ENCODE results near the gene AUNIP.
A peak's percentile ranks its signal among the peaks of the same experiment; 100 is the strongest.
"Not testable (repeated sequence)": the region's sequence is repeated elsewhere in the genome, so short reads cannot be mapped to it uniquely, and the experiment has no call there.

AUNIP gene

DNA sequence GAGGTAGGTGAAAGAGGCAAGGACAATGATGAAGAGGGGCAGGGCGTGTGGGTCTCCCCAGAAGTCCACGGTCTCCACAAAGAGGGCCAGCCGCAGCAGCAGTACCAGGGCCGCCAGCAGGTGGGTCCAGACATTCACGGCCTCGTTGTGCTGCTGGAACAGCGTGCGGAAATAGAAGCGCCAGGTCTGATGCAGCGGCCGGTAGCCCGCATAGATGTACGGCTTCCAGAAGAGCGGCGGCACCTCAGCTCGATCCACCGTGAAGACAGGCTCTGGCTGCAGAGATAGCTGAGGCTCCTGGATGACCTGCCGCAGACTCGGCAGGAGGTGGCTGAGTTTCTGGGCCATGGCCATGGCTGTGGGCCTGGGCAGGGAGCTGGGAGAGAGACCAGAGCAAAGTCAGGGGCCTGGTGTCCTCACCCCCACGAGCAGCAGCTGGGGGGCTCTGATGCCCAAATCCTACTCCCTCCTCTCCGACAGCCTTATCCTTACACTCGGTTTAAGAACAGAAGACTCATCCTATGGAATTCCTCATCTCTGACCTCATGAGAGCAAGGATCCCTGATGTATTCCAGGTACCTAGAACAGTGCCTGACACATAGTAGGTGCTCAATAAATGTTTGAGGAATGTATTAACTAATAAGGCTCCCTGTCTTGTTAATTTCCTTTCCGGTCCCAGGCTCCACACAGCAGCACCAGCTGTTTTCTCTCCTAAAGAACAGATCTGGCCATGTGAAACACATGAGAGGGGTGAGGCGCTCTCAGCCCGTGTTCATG, 4.4 kb upstream of the AUNIP start:
- DNase-seq, result no peak

DNA sequence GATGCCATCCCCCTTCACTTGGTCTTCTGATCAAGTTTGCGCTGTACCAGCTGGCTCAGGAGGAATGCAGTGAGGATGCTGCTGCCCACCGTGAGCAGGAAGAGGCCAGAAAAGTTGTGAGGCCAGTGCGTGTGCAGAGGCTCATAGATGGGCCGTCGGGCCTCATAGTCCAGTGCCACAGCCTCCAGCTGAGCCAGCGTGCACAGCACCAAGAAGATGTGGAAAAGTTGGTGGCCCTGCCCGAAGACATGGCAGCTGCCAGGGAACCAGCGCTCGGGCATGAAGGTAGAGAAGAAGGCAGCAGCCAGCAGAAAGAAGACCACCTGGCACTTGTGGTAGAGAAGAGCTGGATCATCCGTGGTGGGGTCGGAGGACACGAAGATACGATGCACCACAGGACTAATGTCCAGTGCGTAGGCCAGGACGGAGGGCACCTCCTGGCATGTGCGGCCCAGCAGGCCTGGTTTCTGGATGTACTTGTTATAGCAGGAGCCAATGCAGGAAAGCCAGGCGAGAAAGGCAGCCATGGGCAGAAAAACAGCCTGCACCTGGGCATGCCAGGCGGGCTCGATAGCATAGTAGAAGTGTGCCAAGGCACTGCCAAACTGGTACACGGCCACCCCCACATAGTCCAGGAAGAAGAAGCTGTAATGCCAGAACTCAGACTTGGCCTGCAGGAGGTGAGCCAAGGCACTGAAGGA, 3.7 kb upstream of the AUNIP start:
- DNase-seq, result no peak

DNA sequence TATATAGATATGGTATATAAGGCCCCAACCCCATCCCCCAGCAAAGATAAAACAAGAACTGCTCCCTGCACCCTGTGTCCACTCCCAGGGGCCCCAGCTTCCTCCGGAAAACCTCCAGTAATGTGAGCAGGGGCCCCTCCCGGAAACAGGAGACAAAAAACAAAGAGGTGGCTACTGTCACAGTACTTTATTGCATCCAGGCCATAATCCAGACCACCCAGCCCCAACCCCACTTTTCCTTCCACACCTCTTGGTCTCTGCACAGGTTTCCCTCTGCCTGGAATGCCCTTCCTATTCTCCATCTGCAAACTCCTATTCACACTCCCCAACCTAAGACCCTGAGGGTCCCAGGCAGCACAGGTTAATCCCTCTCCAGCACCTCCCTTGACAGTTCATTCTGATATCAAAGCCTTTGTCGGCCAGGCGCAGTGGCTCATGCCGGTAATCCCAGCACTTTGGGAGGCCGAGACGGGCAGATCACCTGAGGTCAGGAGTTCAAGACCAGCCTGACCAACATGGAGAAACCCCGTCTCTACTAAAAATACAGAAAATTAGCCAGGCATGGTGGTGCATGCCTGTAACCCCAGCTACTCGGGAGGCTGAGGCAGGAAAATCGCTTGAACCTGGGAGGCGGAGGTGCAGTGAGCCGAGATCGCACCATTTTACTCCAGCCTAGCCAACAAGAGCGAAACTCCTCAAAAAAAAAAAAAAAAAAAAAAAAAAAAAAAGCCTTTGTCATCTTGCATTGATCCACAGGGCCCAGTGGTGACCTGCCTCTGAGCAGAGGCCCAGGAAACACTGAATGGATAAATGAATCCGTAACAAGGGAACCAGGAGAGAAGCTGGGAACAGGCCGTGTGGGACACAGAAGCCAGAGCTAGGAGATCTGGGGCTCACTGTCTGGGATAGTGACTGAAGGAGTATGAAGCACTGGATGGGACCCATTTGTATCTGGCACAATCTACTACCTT, 2.3 kb upstream of the AUNIP start:
- DNase-seq, result peak; percentile 49

DNA sequence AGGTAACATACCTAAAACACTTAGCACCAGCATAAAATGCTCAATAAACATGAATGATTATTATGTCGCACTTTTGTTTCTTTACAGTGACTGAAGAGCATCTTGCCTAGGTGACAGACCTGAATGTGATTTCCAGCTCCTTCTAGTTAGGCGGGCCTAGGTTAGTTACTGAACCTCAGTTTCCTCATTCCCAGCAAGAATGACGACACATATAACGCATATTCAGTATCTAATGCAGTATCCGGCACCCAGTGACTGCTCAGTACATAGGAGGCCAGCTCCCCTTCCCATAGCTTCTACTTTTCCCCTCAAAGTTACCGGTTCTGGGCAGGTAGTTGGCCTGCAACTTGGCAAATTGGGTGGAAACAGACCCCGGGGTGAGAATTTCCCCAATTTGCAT, 763 bp downstream of the AUNIP start:
- DNase-seq, result no peak

DNA sequence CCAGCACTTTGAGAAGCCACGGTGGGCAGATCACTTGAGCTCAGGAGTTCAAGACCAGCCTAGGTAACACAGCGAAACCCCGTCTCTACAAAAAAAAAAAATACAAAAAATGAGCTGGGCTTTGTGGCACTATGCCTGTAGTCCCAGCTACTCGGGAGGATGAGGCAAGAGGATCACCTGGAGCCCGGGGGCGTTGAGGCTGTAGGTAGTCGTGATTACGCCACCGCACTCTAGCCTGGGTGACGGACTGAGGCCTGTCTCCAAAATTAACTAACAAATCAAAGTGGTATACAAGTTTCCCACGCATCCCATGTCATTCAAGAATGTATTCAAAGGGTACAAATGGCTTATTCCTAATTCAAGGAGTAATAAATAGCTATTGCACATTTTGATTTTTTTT, 2.4 kb downstream of the AUNIP start:
- no peak for DNase-seq

DNA sequence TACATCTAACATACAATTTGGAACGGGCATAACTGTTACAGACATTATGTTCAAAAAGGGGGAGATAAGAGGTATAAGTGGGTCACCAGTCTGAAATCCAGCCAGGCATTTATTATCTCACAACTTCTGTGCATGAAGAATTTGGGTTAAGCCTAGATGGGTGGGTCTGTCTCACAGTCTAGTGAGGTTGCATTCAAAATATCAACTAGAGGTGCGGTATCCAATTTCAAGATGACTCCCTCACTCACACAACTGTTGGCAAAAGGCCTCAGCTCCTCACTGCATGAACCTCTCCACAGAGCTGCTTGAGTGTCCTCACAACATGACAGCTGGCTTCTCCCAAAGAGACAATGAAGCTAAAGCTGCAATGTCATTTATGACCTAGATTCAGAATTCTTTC, 4.7 kb downstream of the AUNIP start:
- DNase-seq, result no peak

DNA sequence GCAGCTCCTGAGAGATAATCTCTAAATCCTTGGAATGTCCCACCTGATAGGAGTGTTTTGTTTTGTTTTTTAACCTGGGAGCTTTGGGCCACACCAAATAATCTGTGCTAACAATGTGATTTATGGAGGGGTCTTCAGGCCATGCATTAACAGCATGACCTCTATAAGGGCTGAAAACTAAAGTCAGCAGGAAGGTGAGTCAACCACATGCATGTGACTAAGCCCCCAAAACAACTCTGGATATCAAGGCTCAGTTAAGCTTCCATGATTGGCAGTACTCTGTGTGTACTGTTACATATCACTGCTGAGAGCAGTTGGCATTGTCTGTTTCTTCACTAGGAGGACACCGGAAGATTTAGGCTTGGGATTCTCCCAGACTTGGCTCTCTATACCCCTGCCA, 10.7 kb downstream of the AUNIP start:
- DNase-seq, result no peak

DNA sequence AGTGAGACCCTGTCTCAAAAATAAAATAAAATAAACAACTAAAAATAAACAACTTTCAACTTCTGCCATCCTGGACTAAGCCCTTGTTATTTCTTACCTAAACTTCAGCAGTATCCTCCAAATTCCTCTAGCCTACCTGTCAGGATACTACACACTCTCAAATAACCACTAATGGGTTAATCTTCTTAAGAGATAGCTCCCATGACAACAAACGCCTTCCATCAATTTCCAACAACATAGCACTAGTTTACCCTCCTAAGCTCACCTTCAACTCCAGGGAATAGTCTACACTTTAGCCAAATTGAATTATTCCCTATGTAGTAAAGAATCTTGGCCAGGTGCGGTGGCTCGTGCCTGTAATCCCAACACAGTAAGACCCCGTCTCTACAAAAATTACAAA, 11.3 kb downstream of the AUNIP start:
- DNase-seq, result no peak

DNA sequence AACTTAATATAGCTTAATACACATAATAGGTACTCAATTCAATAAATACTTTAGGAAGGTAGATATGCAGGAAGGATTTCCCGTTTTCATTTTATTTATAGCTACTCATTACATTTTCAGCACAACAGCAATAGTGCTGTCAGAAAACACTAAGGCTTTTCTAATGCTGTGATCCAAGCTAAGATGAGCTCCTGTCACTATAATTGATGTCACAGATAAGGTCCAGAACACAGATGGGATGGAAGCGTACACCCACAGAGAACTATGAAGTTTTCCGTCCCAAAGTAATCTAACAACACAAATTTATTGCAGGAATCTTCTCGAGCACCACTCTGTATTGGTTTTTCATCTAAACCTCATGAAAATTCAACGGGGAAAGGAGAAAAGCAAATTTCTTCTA, 13.6 kb downstream of the AUNIP start:
- DNase-seq, result no peak

DNA sequence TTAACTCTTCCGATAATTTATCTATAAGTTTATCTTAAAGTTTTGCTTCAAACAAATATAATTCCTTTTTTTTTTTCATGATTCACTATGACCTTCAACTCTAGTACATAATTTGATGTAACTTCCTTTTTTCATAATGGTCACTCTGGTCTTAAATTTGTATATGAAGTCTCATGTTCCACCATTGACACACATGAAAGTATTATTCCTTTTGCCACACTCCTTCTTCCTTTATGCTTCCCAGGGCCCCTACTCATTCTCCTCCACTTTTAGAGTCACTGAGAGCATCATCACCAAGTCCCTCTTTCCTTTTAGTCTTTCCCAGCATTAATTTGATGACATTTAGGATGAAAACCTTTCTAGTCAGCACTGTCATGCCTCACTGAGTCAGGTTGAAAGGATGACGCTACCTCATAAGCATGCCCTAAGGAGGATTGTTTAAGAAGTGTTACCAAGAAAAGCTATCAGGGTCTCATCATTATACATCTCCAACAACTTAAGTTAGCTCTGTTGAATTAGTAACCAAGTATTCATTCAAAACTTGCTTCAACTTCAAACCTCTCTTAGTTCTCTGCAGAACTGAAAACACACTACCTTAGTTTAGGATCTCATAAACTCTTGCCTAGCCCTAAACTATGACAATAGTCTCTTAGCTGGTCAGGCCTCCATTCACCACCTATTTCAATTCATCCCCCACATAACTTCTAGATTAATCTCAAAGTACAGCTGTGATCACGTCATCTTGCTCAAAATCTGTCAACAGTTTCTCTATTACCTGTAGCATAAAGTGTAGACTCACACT, 14.5 kb downstream of the AUNIP start:
- DNase-seq, result no peak

DNA sequence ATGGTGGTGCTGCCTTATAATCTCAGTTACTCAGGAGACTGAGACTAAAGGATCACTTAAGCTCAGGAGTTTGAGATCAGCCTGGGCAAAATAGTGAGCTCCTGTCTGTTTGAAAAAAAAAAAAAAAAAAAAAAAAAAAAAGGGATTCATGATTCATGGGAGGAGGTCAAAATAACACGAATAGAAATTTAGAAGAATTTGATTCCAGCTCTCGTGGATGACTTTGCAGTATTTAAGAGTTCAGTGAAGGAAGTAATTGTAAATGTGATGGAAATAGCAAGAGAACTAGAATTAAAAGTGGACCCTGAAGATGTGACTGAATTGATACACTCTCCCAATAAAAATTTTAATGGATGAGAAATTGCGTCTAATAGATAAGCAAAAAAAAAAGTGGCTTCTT, 15.8 kb downstream of the AUNIP start:
- no peak for DNase-seq

DNA sequence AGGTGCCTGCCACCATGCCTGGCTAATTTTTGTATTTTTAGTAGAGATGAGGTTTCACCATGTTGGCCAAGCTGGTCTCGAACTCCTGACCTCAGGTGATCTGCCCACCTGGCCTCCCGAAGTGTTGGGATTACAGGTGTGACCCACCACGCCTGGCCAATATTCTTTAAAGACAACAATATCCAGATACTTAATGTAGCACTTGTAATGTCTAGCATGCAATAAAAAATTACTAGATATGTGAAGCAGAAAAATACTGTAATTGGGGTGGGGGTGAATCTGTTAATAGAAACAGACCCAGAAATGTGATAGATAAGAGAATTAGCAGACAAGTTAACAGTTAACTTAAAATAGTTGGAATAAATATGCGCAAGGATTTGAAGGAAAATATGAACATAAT, 19.4 kb downstream of the AUNIP start:
- DNase-seq, result not testable (repeated sequence)

DNA sequence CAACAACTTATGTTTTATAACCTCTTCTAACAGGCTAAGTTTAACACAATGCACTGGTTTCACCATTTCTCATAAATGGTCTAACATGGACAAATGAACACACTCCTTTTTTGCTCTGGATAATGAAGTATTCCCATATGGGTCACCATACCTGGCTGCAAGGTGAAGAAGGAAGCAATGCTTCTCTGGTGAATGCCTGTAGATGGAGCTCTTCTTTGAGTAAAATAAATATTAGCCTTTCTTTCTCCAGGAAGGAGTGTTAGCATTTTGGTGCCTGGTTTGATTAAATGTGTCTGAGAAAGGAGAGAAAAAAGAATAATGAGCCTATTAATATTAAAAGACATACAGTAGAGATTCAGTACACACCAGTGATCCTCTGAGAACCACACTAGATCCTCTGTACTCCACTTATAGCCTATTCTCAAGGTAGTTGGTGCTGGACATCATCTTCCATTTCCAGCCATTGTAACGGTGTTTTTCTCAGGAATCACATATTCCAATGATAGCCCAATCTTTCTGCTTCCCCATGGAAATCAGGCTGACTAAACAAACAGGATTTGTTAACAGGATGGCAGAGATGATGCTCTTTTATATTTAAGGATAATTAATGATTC, 21.9 kb downstream of the AUNIP start:
- DNase-seq, result no peak

DNA sequence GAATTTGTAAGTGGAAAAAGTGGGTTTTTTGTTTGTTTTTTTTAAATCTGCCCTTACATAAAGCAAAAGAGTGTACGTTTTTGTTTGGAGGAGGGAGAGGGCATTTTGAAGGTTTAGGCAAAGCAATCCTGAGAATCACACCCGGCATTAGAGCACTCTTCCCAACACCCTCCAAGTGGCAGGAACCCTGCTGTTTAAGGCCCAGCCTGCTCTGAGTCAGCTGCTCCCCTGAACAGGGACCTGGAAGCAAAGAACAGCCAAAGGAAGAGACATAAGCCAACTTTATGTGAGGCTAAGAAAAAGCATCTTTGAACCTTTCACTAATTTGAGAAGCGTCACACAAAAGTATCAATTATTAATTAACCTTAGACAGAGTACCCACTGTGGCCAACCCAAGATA, 22.6 kb downstream of the AUNIP start:
- DNase-seq, result no peak

DNA sequence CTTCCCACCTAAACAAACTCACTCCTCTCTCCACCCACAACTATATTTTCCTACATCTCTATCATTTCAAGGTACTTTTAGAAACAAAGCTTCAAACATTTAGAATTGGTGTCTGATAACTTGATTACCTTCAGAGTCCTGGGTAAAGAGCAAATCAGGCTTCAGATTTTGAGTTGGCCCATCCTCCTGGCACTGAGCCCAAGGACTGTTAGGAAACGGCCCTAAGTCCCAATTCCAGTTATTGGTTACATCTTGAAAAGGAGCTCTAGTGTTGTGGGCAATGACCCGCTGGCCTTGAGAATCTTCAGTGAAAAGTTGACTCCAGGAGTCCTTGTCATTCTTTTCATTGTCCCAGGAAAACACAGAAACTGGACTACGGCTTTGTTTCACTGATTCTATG, 24.4 kb downstream of the AUNIP start:
- DNase-seq, result no peak

DNA sequence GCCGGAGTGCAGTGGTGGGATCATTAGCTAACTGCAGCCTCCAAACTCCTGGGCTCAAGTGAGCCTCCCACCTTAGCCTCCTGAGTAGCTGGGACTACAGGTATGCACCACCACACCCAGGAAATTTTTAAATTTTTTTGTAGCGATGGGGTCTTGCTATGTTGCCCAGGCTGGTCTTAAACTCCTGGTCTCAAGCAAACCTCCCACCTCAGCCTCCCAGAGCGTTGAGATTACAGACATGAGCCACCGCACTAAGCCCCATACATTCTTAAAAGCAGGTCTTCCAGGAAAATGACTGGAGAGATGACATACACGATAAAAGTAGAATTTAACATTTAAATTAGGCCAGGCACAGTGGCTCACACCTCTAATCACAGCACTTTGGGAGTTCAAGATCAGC, 26.1 kb downstream of the AUNIP start:
- no peak for DNase-seq

DNA sequence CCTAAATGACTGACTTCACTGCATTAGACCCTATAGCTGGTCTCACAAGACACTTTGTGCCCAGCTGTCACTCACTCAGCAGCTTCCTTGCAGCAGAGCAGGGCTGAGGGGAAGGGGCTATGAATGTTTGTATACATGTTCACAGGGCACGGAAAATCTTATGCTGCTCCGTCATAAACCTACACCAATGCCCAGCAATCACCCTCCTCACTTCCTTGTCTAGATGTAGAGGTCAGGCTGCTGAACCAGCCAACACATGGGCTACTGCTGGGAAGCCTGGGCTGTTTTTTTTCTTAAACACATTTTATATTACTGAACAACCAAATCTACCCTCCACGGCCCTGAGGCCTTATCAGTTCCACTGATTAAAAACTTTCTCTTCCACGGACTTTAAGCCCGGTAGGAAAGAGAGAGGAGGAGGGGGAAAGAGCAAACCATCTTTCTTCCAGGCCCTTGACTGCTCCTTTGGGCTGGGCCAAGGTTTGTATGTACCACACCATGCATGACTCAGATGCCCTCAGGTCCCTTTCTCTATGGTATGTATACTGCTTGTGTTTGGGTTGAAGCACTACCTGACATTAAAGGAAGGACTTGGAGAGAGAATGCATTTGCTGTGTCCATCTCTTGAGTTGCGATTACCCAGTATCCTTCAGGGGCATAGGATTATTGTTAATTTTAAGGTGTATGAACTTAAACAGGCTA, 26.8 kb downstream of the AUNIP start:
- no peak for DNase-seq

DNA sequence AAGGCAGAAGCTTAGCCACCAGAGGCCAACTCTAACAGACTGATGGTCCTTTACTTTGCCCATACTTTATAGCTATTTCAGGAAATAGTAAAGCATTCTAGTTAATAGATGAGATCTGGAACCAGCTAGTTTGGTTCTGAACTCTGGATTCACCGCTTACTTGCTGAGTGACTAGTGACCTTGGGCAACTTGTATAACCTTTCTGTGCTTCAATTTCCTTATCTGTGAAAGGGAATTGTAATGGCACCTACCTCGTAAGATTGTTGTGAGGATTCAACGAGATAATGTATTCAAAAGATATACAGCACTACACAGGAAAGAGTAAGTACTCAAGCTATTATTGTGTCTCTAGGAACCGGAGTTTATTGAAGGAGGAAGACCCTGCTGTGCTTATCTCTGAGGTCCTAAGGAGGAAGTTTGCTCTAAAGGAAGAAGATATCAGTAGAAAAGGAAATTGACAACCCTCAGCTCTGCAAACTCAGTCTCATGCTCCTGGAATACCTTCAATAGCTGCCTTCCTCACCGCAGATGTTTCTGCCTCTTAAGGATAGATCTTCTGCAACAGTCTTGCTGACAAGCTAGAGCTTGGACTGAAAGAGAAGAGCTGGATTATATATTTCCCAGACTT, 27.6 kb downstream of the AUNIP start:
- no peak for DNase-seq

DNA sequence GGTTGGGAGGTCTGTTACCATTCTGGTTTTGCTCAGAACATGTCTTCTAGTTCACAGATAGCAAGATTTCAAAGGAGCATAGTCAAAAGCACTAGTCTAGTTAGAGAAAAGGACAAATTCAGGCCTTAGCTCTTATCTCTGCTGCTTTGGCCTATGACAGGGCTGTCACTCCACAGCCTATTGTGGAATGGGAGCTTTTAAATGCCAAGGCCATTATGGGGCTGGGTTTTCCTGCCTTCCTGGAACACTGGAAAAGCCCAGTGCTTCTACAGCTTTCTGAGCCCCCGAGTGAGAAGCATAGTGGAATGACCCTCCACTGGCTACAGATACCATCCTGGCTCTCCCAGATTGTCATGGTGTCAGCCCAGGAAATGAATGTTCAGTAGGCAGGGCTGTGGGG, 30.2 kb downstream of the AUNIP start:
- no peak for DNase-seq

DNA sequence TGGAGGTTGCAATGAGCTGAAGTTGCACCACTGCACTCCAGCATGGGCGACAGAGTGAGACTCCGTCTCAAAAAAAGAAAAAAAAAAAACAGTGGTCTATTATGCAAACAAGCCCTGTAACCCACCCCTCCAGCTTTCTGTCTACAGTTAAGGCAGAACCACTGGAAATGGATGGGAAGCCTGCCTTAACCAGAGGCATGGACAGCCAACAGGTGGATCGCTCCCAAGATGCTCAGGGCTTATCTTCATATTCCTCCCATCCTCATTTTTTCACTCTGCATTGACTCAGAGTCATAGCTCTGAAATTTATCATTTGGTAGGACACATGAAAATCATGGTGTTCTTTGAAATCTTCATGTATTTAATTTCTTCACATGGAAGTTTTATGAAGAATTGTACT, 30.8 kb downstream of the AUNIP start:
- no peak for DNase-seq

DNA sequence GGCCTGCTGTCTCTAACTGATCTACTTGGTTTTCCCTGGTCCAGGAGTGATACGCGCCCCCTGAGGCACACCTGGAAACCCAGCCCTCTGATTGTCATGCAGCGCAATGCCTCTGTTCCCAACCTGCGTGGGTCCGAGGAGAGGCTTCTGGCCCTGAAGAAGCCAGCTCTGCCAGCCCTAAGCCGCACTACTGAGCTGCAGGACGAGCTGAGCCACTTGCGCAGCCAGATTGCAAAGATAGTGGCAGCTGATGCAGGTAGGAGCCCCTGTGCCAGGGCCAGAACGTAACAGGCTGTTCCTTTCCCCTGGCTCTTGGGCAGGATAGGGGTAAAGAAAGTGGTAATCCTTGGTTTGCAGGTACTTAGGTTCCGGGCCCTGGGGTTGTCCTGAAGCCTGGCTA, 32.7 kb downstream of the AUNIP start:
- DNase-seq, result no peak

Measured in femur (tissue), 1 donor.